GM19023 (cell line): Measurements from ENCODE around the gene ZFP91.
A peak's percentile ranks its signal among the peaks of the same experiment; 100 is the strongest.

Source experiments
- ATAC-seq: cut with Tn5 transposase; IDR thresholded peaks from one replicate; pipeline ENCODE4 v1.9.1; 2021; ENCODE audit warnings: mild to moderate bottlenecking, moderate library complexity; ENCODE audit not compliant: unreplicated experiment

The ZFP91 gene

GRCh38 chr11:58628446-58628845 is 49.6 kb downstream of the ZFP91 start:
- ATAC-seq: no peak

- no peak for ATAC-seq
Measured at GRCh38 chr11:58629857-58630256, 51.0 kb downstream of the ZFP91 start.

- ATAC-seq: no peak
Measured at GRCh38 chr11:58631378-58631777, 52.5 kb downstream of the ZFP91 start.

GRCh38 chr11:58632510-58632909 is 53.6 kb downstream of the ZFP91 start:
- no peak for ATAC-seq

GRCh38 chr11:58636587-58636986 is 57.7 kb downstream of the ZFP91 start:
- no peak for ATAC-seq

GRCh38 chr11:58637371-58637770 is 58.5 kb downstream of the ZFP91 start:
- ATAC-seq: no peak

- no peak for ATAC-seq
Measured at GRCh38 chr11:58639103-58639502, 60.2 kb downstream of the ZFP91 start.

GRCh38 chr11:58639669-58640068 is 60.8 kb downstream of the ZFP91 start:
- no peak for ATAC-seq

- no peak for ATAC-seq
Measured at GRCh38 chr11:58640386-58641023, 61.6 kb downstream of the ZFP91 start.

- ATAC-seq: no peak
Measured at GRCh38 chr11:58641341-58641740, 62.5 kb downstream of the ZFP91 start.

- no peak for ATAC-seq
Measured at GRCh38 chr11:58641803-58642581, 63.1 kb downstream of the ZFP91 start.

GRCh38 chr11:58645854-58646253 is 67.0 kb downstream of the ZFP91 start:
- no peak for ATAC-seq

GRCh38 chr11:58647141-58647699 is 68.4 kb downstream of the ZFP91 start:
- peak; percentile 92 for ATAC-seq

GRCh38 chr11:58647866-58648265 is 69.0 kb downstream of the ZFP91 start:
- ATAC-seq: no peak

- ATAC-seq: no peak
Measured at GRCh38 chr11:58649623-58650022, 70.8 kb downstream of the ZFP91 start.

- no peak for ATAC-seq
Measured at GRCh38 chr11:58650496-58650895, 71.6 kb downstream of the ZFP91 start.

GRCh38 chr11:58652726-58653280 is 73.9 kb downstream of the ZFP91 start:
- ATAC-seq: no peak

GRCh38 chr11:58654079-58654907 is 75.4 kb downstream of the ZFP91 start:
- peak; percentile 84 for ATAC-seq

- no peak for ATAC-seq
Measured at GRCh38 chr11:58654908-58655296, 76.0 kb downstream of the ZFP91 start.

- ATAC-seq: no peak
Measured at GRCh38 chr11:58656348-58656747, 77.5 kb downstream of the ZFP91 start.

GRCh38 chr11:58658623-58659022 is 79.8 kb downstream of the ZFP91 start:
- no peak for ATAC-seq
